Stimulated activated CD8-positive, alpha-beta memory T cell treated with anti-CD3 and anti-CD28 coated beads, Interleukin-7, amount 100 ng/mL, for 24 hours (primary cell): ENCODE data around the gene FBXO9.

Source experiments
- DNase-seq: peaks from one replicate; pipeline ENCODE4 v3.0.0-alpha.2; 2020; ENCODE audit warnings: low read depth

Gene FBXO9

DNA sequence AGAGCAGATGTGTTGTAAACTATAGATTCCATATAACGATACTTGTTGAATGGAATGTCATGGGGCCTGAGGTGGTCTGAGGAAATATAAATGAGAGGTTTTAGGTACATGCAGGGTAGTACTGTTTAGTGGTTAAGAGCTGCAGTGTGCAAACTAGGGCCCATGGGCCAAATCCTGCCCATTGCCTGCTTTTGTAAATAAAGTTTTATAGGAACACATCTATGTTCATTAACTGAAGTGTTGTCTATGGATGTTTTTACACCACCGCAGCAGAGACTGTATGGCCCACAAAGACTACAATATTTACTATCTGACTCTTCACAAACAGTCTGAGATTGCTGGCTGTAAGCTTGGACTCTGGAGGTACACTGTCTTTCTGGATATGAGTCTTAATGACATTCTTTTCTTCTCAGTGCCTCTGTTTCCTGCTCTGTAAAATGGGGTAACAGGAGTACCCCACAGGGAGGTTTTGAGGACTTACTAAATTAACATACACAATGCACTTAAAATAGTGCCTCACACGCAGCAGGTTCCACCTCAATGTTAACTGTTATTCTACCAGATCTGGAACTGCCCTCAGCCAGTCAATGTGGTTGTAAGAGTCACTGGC is 70.9 kb downstream of the FBXO9 start:
- DNase-seq, result no peak

DNA sequence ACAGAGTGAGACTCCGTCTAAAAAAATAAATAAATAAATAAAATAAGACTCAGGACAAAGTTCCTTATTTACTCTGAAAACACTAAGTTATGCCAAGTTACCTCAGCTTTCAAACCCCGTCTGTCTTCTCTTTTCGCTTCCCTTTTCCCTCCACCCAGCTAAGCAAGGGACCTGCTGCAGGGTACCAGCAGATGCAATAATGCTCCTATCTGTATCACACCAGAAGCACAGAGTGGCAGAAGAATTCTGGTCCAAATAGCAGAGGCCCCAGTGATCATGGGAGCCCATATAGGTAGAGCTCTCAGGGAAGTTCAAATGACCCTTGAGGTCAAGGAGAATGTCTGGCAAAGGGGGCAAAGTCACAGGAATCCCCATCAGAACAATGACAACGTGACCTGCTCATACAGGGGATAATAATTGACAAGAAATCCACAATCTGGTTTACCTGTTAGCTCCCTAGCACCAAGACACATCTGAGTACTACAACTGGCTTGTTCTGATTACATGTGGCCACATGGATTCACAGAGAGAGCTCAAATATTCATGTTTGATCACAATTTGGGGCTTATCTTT is 74.7 kb downstream of the FBXO9 start:
- DNase-seq, result no peak

DNA sequence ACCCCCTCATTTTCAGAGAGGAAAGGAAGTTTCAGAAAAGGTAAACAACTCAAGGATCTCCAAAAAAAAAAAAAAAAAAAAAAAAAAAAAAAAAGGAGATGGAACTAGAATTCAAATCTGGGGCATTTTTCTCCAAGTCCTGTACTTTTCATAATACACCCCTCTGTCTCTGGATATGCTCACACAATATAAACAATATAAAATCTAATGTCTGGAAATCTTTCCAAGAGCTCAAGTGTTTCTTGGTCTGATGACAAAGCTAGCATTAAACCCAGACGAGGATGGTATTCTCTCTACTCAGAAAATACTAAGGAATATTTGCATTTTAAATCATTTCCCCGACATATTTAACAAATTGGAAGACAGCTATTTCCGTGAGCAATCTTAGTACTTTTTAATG is 77.6 kb downstream of the FBXO9 start:
- no peak for DNase-seq

DNA sequence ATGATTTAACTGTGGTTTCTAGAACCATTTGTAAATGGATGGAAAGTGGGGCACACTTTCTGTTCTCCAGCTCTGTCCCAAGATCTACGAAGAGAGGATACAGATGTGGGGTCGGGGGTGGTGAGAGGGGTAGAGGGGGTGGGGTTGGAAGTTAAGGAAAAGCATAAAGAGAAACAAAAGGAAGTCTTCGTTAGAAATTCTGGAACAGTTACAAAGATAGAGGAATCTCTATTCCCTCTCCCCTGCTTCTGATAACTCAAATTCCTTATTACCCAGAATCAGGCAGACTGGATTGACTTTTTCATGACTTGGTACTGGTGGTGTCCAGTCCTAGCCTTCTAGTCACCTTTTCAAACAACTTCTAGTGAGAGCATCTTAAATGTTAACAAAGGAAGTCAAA is 78.5 kb downstream of the FBXO9 start:
- DNase-seq, result no peak

GRCh38 chr6:53144802-53145201 is 79.6 kb downstream of the FBXO9 start:
- DNase-seq, result no peak

- DNase-seq, result no peak
Observed at GRCh38 chr6:53148684-53149083, 83.5 kb downstream of the FBXO9 start, which contains the start of gene GCM1. Gene GCM1, minus strand, starts transcription at chr6:53148841. Its CDS starts 3,209 bp downstream, at chr6:53145632.
